GM19240 (cell line): ENCODE results near the gene SIGLEC10.
"Not testable (repeated sequence)": the region's sequence is repeated elsewhere in the genome, so short reads cannot be mapped to it uniquely, and the experiment has no call there.

Experiments
- DNase-seq: peaks from one replicate; pipeline ENCODE4 v3.0.0; 2011; ENCODE audit warnings: low spot score; ENCODE audit not compliant: insufficient read length

The SIGLEC10 gene

GRCh38 chr19:51417107-51417809 is at the start of gene SIGLEC10:
SIGLEC10 (minus strand) TSS chr19:51417642; CDS start chr19:51417581, 61 bp downstream.
- DNase-seq, result peak; percentile 56

DNA sequence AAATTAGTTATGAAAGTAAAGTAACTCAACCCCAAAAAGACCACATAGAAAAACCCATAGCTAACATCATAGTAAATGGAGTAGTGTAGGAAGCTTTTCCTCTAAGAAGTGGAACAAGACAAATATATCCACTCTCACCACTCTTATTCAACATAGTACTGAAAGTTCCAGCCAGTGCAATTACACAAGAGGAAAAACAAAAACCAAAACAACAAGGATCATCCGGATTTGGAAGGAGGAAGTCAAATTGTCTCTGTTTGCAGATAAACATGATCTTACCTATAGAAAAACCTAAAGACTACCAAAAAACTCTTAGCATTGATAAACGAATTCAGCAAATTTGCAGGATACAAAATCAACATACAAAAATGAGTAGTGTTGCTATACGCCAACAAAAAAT is 49.3 kb upstream of the SIGLEC10 start:
- DNase-seq, result no peak

- not testable (repeated sequence) for DNase-seq
Observed at GRCh38 chr19:51463976-51464581, 46.6 kb upstream of the SIGLEC10 start.

DNA sequence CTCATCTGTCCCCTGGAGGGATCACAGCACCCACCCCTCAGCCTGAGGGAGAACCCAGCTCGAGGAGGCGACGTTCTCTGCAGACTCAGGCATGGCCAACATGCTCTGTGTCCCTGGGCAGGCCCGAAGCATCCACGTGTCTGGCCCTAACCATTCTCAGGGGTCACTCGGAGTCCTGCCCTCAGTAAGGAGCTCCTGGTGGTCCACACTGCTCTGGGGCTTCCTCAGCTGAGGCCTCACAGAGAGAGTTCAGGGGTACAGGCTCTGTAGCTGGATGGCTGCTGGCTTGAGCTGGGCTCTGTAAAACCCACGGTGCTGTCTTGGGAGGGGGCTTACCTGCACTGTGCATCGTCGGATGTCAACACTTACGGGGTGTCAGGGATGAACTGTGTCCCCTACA is 45.2 kb upstream of the SIGLEC10 start:
- no peak for DNase-seq

DNA sequence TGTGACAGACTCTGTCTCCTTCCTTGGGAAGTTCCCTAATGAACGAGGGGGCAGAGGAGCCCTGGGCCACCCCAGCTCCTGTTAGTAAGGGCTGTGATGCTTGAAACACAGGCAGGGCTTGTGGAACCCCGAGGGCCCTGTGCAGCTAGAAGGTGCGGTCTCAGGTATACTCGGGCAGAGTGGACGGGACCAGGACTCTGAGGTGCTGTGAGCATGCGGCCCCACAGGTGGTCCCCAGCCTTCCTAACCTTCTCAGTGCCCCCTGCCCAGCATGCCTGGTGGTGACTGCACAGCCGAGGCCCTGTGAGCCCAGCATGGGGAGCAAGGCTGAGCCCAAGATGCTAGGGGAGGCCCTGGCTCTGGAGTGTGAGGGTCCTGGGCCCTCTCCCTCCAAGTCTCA is 44.8 kb upstream of the SIGLEC10 start:
- DNase-seq, result no peak

DNA sequence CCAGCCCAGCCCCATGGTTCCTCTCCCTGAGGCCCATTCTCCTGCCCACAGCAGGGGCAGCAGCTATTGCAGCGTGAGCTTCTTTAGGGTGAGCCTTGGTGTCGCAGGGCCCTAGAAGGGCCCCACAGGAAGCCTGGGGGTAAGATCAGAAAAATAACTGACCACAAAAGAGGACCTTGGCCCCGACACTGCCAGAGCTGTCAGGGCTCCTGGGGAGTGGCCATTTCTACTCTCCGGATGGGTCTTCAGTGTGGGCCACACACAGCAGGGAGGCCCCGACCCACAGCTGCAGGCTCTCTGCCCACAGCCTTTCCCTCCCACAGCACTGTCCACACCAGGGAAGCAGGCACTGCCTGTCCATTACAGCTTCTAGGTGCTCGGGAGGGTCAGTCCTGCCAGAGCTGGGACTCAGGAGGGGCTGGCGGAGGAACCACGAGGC is 44.3 kb upstream of the SIGLEC10 start:
- no peak for DNase-seq

DNA sequence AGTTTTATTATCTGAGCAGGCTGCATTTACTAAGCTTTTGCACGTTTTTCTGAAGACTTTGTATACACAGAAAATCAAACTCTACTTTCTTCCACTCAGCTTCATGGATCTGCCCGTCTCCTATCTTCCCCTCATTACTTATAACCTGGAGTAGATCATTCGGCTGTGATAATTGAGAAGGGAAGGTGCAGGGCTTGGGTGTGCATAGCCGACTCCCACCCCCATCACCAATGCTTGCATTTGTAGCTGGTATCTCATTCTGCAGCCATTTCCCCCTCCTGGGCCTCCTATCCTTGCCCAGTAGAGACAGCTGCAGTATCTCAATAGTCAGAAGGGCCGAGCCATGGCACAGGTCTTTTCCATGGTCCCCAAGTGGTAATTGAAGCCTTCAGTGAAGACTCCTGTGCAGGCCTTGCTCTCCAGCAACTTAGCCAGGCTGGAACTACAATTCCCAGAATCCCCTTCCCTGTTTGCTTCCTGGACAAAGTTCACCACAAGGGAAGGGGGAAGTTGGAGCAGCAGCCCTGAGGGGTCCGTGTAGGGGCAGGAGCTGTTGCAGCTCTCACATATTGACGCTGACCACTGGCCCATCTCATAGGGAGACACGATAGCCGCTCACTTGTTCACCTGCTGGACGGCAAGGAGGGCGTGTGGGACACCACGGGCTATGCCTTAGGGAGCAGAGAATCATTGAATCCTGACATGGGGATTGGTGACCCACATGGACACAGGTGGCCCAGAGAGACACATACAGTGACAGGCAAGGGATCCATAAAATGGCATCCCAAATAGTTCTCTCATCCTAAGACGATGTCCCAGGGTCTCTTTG is 42.9 kb upstream of the SIGLEC10 start:
- no peak for DNase-seq

GRCh38 chr19:51458899-51459505 is 41.6 kb upstream of the SIGLEC10 start:
- no peak for DNase-seq

GRCh38 chr19:51458051-51458645 is 40.7 kb upstream of the SIGLEC10 start, which contains the start of gene SIGLEC8:
SIGLEC8 (minus strand) TSS chr19:51458454; CDS start chr19:51458387, 67 bp downstream.
- no peak for DNase-seq

GRCh38 chr19:51457351-51458013 is 40.0 kb upstream of the SIGLEC10 start:
- no peak for DNase-seq

- no peak for DNase-seq
Observed at GRCh38 chr19:51456541-51457290, 39.3 kb upstream of the SIGLEC10 start.

- no peak for DNase-seq
Observed at GRCh38 chr19:51450730-51451307, 33.4 kb upstream of the SIGLEC10 start.

- no peak for DNase-seq
Observed at GRCh38 chr19:51448411-51449016, 31.1 kb upstream of the SIGLEC10 start.

DNA sequence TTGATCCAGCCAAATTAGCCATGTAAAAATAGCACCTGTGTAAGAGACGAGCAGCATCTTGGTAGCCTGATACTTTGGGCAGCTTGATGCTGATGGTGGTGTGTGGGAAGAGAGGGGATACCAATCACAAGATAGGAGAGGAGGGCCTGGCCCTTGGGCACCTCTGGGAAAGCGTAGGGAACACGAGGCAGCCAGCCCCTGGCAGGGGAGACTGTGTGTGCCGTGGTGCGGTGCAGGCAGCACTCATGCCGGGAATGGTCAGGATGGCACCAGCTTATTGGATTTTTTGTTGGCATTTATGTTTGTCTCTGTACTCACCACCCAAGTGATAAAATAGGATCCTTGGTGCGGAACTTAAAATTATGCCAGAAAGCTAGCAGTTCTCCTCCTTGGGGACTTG is 30.6 kb upstream of the SIGLEC10 start:
- no peak for DNase-seq

DNA sequence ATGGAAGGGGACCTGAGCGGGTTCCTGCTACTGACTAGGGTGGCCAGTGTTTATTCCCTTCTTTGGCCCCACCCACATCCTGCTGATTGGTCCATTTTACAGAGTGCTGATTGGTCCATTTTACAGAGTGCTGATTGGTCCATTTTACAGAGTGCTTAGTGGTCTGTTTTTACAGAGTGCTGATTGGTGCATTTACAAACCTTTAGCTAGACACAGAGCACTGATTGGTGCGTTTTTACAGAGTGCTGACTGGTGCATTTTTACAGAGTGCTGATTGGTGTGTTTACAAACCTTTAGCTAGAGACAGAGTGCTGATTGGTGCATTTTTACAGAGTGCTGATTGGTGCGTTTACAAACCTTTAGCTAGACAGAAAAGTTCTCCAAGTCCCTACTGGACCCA is 30.1 kb upstream of the SIGLEC10 start:
- DNase-seq, result not testable (repeated sequence)

GRCh38 chr19:51441410-51442390 is 24.3 kb upstream of the SIGLEC10 start:
- peak; percentile 53 for DNase-seq

DNA sequence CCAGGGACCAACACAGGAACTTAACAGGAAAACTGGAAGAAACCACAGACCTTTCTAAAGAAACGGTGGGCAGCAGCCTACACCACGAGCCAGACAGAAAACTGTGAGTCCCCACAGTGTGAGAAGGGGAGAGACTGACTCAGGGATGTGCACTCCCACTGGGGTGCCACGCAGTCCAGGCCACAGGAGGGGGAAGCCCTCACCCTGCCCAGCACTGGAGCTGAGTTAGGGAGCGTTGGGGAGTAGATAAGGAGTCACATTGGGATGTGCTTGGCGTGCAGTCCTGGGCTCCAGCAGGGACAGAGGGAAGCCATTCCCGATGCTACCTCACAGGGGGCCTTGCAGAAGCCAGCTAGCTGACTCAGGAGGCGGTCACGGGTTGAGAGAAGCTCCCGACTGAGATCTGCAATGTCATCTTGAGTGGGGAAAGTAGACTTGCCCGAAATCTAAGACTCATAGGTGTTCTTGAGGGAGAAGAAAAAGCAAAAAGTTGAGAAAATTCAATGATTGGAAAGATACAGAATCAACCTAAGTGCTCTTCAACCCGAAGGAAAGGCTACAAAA is 23.5 kb upstream of the SIGLEC10 start:
- DNase-seq, result no peak

GRCh38 chr19:51440052-51440451 is 22.6 kb upstream of the SIGLEC10 start:
- DNase-seq, result no peak
